Neural crest cell (in vitro differentiated cells): Measurements from ENCODE around the gene TMEM209. TPM values are rescaled to one million over a fixed set of nuclear protein-coding genes. Genes with fewer than 3 reads are reported as not detected.
"Not testable (repeated sequence)": the region's sequence is repeated elsewhere in the genome, so short reads cannot be mapped to it uniquely, and the experiment has no call there.

ENCODE experiments used
- DNase-seq: peaks from one replicate; pipeline ENCODE4 v3.0.0; 2021; ENCODE audit warnings: low read depth, mixed read lengths, low spot score
- H3K27ac Mint-ChIP-seq: one replicate; pipeline ENCODE4 v1.8.0; 2021; ENCODE audit warnings: mild to moderate bottlenecking, mixed read lengths; ENCODE audit not compliant: unreplicated experiment
- H3K27me3 Mint-ChIP-seq: 2 replicates; pipeline ENCODE4 v1.8.0; 2021; ENCODE audit warnings: low read depth, mild to moderate bottlenecking, mixed read lengths
- H3K36me3 Mint-ChIP-seq: 2 replicates; pipeline ENCODE4 v1.8.0; 2021; ENCODE audit warnings: low read depth, mild to moderate bottlenecking, mixed read lengths
- H3K4me1 Mint-ChIP-seq: 2 replicates; pipeline ENCODE4 v1.8.0; 2021; ENCODE audit warnings: mixed read lengths
- H3K4me3 Mint-ChIP-seq: one replicate; pipeline ENCODE4 v1.8.0; 2021; ENCODE audit warnings: mild to moderate bottlenecking, mixed read lengths
- H3K9me3 Mint-ChIP-seq: 2 replicates; pipeline ENCODE4 v1.8.0; 2021; ENCODE audit warnings: mixed read lengths
- total RNA-seq: library from RNA; stranded (reverse); gene quantifications from 2 replicates; pipeline ENCODE4 v1.2.1, GENCODE V29; 2021
- TF ChIP-seq, protein P1 (sequence below): fragments of 200-600 bp; sonication (generic); conservative IDR thresholded peaks from 2 replicates; pipeline ENCODE4 v1.5.0; 2021; ENCODE audit warnings: antibody characterized with exemption, mild to moderate bottlenecking

TMEM209 gene
- total RNA-seq, 1 donor from 2014 or later = 43.6 TPM

GRCh38 chr7:130129011-130129411, 76.2 kb downstream of the TMEM209 start:
- Mint-ChIP-seq H3K36me3 (peaks cover 18% of the 10 kb centered on the region), H3K27ac (no peak overlapping the region), H3K9me3 (no peaks in the 10 kb centered on the region), H3K27me3 (no peaks in the 10 kb centered on the region), H3K4me3 (no peak overlapping the region), H3K4me1 (no peaks in the 10 kb centered on the region)
- TF ChIP-seq, protein P1, sequence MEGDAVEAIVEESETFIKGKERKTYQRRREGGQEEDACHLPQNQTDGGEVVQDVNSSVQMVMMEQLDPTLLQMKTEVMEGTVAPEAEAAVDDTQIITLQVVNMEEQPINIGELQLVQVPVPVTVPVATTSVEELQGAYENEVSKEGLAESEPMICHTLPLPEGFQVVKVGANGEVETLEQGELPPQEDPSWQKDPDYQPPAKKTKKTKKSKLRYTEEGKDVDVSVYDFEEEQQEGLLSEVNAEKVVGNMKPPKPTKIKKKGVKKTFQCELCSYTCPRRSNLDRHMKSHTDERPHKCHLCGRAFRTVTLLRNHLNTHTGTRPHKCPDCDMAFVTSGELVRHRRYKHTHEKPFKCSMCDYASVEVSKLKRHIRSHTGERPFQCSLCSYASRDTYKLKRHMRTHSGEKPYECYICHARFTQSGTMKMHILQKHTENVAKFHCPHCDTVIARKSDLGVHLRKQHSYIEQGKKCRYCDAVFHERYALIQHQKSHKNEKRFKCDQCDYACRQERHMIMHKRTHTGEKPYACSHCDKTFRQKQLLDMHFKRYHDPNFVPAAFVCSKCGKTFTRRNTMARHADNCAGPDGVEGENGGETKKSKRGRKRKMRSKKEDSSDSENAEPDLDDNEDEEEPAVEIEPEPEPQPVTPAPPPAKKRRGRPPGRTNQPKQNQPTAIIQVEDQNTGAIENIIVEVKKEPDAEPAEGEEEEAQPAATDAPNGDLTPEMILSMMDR = no peak
- DNase-seq = no peak

- Mint-ChIP-seq H3K9me3 (no peaks in the 10 kb centered on the region), H3K36me3 (peaks cover 20% of the 10 kb centered on the region), H3K27me3 (no peaks in the 10 kb centered on the region), H3K4me3 (no peak overlapping the region), H3K4me1 (no peaks in the 10 kb centered on the region), H3K27ac (no peak overlapping the region)
- DNase-seq = no peak
- TF ChIP-seq, protein P1 = no peak
Measured at GRCh38 chr7:130127821-130128317, 77.3 kb downstream of the TMEM209 start.

- Mint-ChIP-seq H3K36me3 (peaks cover 23% of the 10 kb centered on the region), H3K4me1 (no peaks in the 10 kb centered on the region), H3K4me3 (no peak overlapping the region), H3K27ac (no peak overlapping the region), H3K27me3 (no peaks in the 10 kb centered on the region), H3K9me3 (no peaks in the 10 kb centered on the region)
- DNase-seq = no peak
- TF ChIP-seq, protein P1 = no peak
Measured at GRCh38 chr7:130127404-130127803, 77.8 kb downstream of the TMEM209 start.

- DNase-seq, H3K4me1 Mint-ChIP-seq, H3K4me3 Mint-ChIP-seq, H3K27ac Mint-ChIP-seq, H3K9me3 Mint-ChIP-seq, H3K27me3 Mint-ChIP-seq: not testable (repeated sequence)
- H3K36me3 Mint-ChIP-seq = peaks cover 25% of the 10 kb centered on the region
Measured at GRCh38 chr7:130126840-130127239, 78.4 kb downstream of the TMEM209 start.

DNA sequence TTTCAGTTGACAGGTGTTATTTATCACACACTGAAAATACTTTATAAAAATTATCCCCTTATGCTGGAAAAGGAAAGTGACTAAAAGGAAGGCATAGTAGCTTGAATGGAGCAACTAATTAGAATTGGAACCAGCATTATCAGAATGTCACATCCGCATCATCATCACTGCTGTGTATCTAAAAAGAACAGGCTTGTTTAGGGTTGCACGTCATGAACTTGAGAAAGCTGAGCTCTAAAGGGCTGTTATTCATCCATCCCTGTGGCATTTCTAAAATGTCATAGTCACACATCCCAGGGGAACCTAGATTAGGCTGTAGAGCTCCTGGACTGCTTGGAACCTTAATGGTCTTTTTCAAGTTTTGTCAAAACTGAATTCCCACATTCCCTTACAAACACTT, 80.5 kb downstream of the TMEM209 start:
- no peak overlapping the region for H3K27ac Mint-ChIP-seq
- DNase-seq = no peak
- no peaks in the 10 kb centered on the region for H3K27me3 Mint-ChIP-seq
- no peaks in the 10 kb centered on the region for H3K4me1 Mint-ChIP-seq
- H3K9me3 Mint-ChIP-seq = no peaks in the 10 kb centered on the region
- H3K4me3 Mint-ChIP-seq = no peak overlapping the region
- peaks cover 20% of the 10 kb centered on the region for H3K36me3 Mint-ChIP-seq
- TF ChIP-seq, protein P1 = no peak

GRCh38 chr7:130123501-130123900, 81.7 kb downstream of the TMEM209 start:
- Mint-ChIP-seq H3K27ac (no peak overlapping the region), H3K4me1 (no peaks in the 10 kb centered on the region), H3K4me3 (no peak overlapping the region), H3K36me3 (peaks cover 14% of the 10 kb centered on the region), H3K27me3 (no peaks in the 10 kb centered on the region), H3K9me3 (no peaks in the 10 kb centered on the region)
- TF ChIP-seq, protein P1 = no peak
- no peak for DNase-seq
